M059J (cell line): ENCODE results near the gene MTUS2. TPM values are rescaled to one million over a fixed set of nuclear protein-coding genes. Genes with fewer than 3 reads are reported as not detected.

Source experiments
- DNase-seq: peaks from one replicate; pipeline ENCODE4 v3.0.0-alpha.2; 2012; ENCODE audit warnings: low read depth
- total RNA-seq: library from RNA; depleted of rRNA; stranded (reverse); fragments of >200 nt; shearing (Covaris generic); gene quantifications from 2 replicates; pipeline ENCODE4 v1.2.3, GENCODE V29; 2014

MTUS2 gene
- total RNA-seq, 1 experiment from 2014 or later: 0.59 TPM

- no peak for DNase-seq
Measured at GRCh38 chr13:29449726-29450125, 629.6 kb downstream of the MTUS2 start.

- DNase-seq: no peak
Measured at GRCh38 chr13:29451976-29452375, 631.8 kb downstream of the MTUS2 start.

GRCh38 chr13:29452773-29453616 is 632.9 kb downstream of the MTUS2 start:
- DNase-seq: no peak

- no peak for DNase-seq
Measured at GRCh38 chr13:29453617-29454011, 633.5 kb downstream of the MTUS2 start.

GRCh38 chr13:29454931-29455481 is 634.9 kb downstream of the MTUS2 start:
- peak; percentile 87 for DNase-seq

GRCh38 chr13:29456419-29456818 is 636.3 kb downstream of the MTUS2 start:
- no peak for DNase-seq

- peak; percentile 86 for DNase-seq
Measured at GRCh38 chr13:29457299-29457698, 637.2 kb downstream of the MTUS2 start.

GRCh38 chr13:29458419-29458818 is 638.3 kb downstream of the MTUS2 start:
- peak; percentile 64 for DNase-seq

- no peak for DNase-seq
Measured at GRCh38 chr13:29459813-29460355, 639.7 kb downstream of the MTUS2 start.

- DNase-seq: no peak
Measured at GRCh38 chr13:29464105-29464679, 644.1 kb downstream of the MTUS2 start.

- peak; percentile 72 for DNase-seq
Measured at GRCh38 chr13:29465741-29466293, 645.7 kb downstream of the MTUS2 start.

GRCh38 chr13:29471551-29471950 is 651.4 kb downstream of the MTUS2 start:
- no peak for DNase-seq

- peak; percentile 49 for DNase-seq
Measured at GRCh38 chr13:29472332-29472961, 652.3 kb downstream of the MTUS2 start.

- no peak for DNase-seq
Measured at GRCh38 chr13:29473166-29473565, 653.0 kb downstream of the MTUS2 start.

GRCh38 chr13:29474991-29475390 is 654.9 kb downstream of the MTUS2 start:
- peak; percentile 77 for DNase-seq

GRCh38 chr13:29476046-29476445 is 655.9 kb downstream of the MTUS2 start:
- DNase-seq: no peak

- no peak for DNase-seq
Measured at GRCh38 chr13:29479716-29480492, 659.8 kb downstream of the MTUS2 start.

GRCh38 chr13:29480893-29481525 is 660.9 kb downstream of the MTUS2 start:
- no peak for DNase-seq

GRCh38 chr13:29481603-29482002 is 661.5 kb downstream of the MTUS2 start:
- no peak for DNase-seq

GRCh38 chr13:29482504-29482903 is 662.4 kb downstream of the MTUS2 start:
- no peak for DNase-seq

GRCh38 chr13:29483211-29483610 is 663.1 kb downstream of the MTUS2 start:
- DNase-seq: no peak
